ENCODE results near the gene PXMP2. TPM values are rescaled to one million over a fixed set of nuclear protein-coding genes. Genes with fewer than 3 reads are reported as not detected.

PXMP2 gene
- total RNA-seq, 1 donor from 2014 or later = 19.1 TPM

Other genes with a start within 250 kb of the PXMP2 start
- gene FBRSL1, start 197.4 kb upstream of the PXMP2 start, total RNA-seq = 66.0 and 67.3 TPM in 2 replicates
- gene LRCOL1, start 77.0 kb upstream of the PXMP2 start, total RNA-seq = not detected in 2 replicates
- not detected in 2 replicates for gene P2RX2, start 68.8 kb upstream of the PXMP2 start, total RNA-seq
- 152 and 159 TPM in 2 replicates for gene POLE, start 245 bp upstream of the PXMP2 start, total RNA-seq
- 78.6 and 80.7 TPM in 2 replicates for gene PGAM5, start 23.3 kb downstream of the PXMP2 start, total RNA-seq
- gene ANKLE2, start 74.2 kb downstream of the PXMP2 start, total RNA-seq = 143 and 152 TPM in 2 replicates
- 64.5 and 66.2 TPM in 2 replicates for gene GOLGA3, start 141.3 kb downstream of the PXMP2 start, total RNA-seq
- 55.0 and 59.9 TPM in 2 replicates for gene CHFR, start 200.0 kb downstream of the PXMP2 start, total RNA-seq